Heart left ventricle (tissue), 13 donors: ENCODE data around the gene ZBTB5.

ENCODE experiments used
- POLR2A ChIP-seq, 2 donors: fragments of 450-650 bp; IDR thresholded peaks; one replicate each; pipeline ENCODE4 v1.6.1; 2017; ENCODE audit warnings: antibody characterized with exemption in 2 of 2, mild to moderate bottlenecking in 2 of 2, moderate library complexity in 2 of 2
- TF ChIP-seq, protein P1 (sequence below), 12 donors: fragments of 200-600 bp; sonication (generic) in 4 of 12; IDR thresholded peaks; one replicate each; pipeline versions ENCODE4 v1.5.0 to v1.8.0; 2018 to 2022; ENCODE audit warnings: antibody characterized with exemption in 12 of 12, mild to moderate bottlenecking in 5 of 12
- donor health status: ischemic (EF 13 %, LVEDD 7.1; RV severe dilation, severe dysfunction).
- donor health status: DM: no; HTN: yes; CAD: no.
- donor health status: DM: no; HTN: no; CAD: no.
- donor health status: ischemic (EF 25% LVEDD 6.9; RV normal size, moderate dysfunction).
- donor health status: ischemic (EF 25% LVEDD 5.7; RV mildly dilated, moderate dysfunction).
- donor health status: ischemic (EF 35%, LVEDD 5.7; RV mildly dilated, moderate dysfunction).
- donor health status: nonischemic (EF 11% LVEDD 7.7; RV severe dilation, severe dysfunction).
- donor health status: DM: yes; HTN: yes; CAD: no.
- donor health status: PGD.
- donor health status: ischemic (EF 29% LVEDD 5.4; RV normal size, mild dysfunction).
- donor health status: nonischemic (EF 23%, LVEDD 6.1; RV moderate dilation, normal function).

- no peak for TF ChIP-seq POLR2A (IDR thresholded peaks at IDR 0.05)
- TF ChIP-seq, protein P1, sequence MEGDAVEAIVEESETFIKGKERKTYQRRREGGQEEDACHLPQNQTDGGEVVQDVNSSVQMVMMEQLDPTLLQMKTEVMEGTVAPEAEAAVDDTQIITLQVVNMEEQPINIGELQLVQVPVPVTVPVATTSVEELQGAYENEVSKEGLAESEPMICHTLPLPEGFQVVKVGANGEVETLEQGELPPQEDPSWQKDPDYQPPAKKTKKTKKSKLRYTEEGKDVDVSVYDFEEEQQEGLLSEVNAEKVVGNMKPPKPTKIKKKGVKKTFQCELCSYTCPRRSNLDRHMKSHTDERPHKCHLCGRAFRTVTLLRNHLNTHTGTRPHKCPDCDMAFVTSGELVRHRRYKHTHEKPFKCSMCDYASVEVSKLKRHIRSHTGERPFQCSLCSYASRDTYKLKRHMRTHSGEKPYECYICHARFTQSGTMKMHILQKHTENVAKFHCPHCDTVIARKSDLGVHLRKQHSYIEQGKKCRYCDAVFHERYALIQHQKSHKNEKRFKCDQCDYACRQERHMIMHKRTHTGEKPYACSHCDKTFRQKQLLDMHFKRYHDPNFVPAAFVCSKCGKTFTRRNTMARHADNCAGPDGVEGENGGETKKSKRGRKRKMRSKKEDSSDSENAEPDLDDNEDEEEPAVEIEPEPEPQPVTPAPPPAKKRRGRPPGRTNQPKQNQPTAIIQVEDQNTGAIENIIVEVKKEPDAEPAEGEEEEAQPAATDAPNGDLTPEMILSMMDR (IDR thresholded peaks at IDR 0.05): no peak
Measured at GRCh38 chr9:37417252-37417803, 47.9 kb downstream of the ZBTB5 start.
